ENCODE data around the gene MS4A5.

Gene MS4A5, protein sequence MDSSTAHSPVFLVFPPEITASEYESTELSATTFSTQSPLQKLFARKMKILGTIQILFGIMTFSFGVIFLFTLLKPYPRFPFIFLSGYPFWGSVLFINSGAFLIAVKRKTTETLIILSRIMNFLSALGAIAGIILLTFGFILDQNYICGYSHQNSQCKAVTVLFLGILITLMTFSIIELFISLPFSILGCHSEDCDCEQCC

DNA sequence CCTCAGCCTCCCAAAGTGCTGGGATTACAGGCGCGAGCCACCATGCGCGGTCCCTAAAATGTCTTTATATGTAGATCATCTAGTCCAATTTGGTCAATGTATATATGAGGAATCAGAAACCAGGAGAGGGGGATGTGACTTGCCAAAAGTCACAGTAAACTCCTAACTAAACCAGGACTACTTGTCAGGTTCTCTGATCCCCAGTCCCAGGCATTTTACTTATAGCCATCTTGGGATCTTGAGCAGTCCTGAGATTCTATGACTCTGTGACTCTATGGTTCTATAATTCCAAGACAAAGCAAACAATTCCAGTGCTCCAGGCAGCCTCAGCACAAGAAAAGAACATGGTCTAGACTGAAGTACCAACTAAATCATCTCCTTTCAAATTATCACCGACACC, at the start of gene MS4A5:
TSS of gene MS4A5 (plus strand) at position 301 of the 400 bp plus-strand sequence. CDS start 103 bp downstream, outside the sequence.
- no peak within 1 kb of the TSS for H3K27ac ChIP-seq (ENCODE audit: low read depth, low read length)
- no peak within 1 kb of the TSS for H3K4me3 ChIP-seq (ENCODE audit: low read depth, low read length)
- H3K36me3 ChIP-seq (ENCODE audit: control insufficient read depth, insufficient read depth, low read length) = no peaks in the 10 kb centered on the region
- H3K27me3 ChIP-seq (ENCODE audit: control insufficient read depth, insufficient read depth, low read length) = no peaks in the 10 kb centered on the region
- no peaks in the 10 kb centered on the region for H3K4me1 ChIP-seq (ENCODE audit: control insufficient read depth, insufficient read depth, low read length)
- peaks cover 6% of the 10 kb centered on the region; the same call in 1 of the 2 replicates for H3K9me3 ChIP-seq (ENCODE audit: control insufficient read depth, insufficient read depth, low read length)
- no peak within 1 kb of the TSS for H3K9ac ChIP-seq (ENCODE audit: low read depth, low read length)

DNA sequence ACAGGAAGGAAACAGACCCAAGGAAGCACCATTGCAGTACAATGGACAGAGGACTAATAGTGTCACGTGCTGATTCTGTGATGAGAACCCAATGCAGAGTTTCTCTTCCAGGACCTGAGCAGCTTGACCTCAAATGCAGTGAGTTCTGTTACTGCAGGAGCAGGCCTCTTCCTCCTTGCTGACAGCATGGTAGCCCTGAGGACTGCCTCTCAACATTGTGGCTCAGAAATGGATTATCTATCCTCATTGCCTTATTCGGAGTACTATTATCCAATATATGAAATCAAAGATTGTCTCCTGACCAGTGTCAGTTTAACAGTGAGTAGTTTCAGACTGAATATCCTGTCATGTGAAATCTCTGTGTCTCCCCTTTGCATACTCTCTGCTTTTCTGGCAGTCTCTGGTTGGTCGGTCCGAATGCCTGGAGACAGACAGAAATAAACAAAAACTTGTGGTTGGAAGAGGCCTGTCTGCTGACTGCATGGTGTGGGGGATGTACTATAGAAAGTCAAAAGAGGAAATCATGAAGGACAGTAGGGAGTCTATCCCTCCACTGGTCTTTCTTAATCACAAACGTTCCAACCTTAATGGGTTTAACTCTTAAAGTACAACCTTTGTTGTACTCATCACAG, 40.0 kb upstream of the MS4A5 start:
- no peaks in the 10 kb centered on the region for H3K36me3 ChIP-seq (ENCODE audit: control insufficient read depth, insufficient read depth, low read length)
- H3K27me3 ChIP-seq (ENCODE audit: control insufficient read depth, insufficient read depth, low read length) = no peaks in the 10 kb centered on the region
- no peak overlapping the region for H3K4me3 ChIP-seq (ENCODE audit: low read depth, low read length)
- peaks cover 4% of the 10 kb centered on the region; the same call in 1 of the 2 replicates for H3K9me3 ChIP-seq (ENCODE audit: control insufficient read depth, insufficient read depth, low read length)
- H3K4me1 ChIP-seq (ENCODE audit: control insufficient read depth, insufficient read depth, low read length) = no peaks in the 10 kb centered on the region
- no peak overlapping the region for H3K9ac ChIP-seq (ENCODE audit: low read depth, low read length)
- no peak overlapping the region for H3K27ac ChIP-seq (ENCODE audit: low read depth, low read length)

DNA sequence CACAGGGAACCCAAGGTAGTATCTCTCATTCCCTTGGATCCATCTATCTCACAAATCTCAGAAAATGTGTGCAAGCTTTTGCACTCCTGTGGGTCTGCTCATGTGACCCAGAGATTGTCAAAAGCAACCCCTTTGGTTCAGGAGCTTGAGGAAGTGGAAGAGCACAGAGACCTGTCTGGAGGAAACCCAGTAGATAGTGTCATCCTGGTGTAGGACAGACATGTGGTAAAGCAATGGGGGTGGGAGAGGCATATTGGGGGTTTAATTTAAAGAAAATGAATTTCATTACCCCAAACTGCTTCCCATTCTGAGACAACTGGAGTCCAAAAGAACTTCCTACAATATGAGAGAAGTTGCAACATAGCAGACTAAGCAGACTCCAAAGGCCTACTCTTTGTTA, 39.0 kb upstream of the MS4A5 start:
- H3K27ac ChIP-seq (ENCODE audit: low read depth, low read length) = no peak overlapping the region
- no peak overlapping the region for H3K9ac ChIP-seq (ENCODE audit: low read depth, low read length)
- no peak overlapping the region for H3K4me3 ChIP-seq (ENCODE audit: low read depth, low read length)
- H3K4me1 ChIP-seq (ENCODE audit: control insufficient read depth, insufficient read depth, low read length) = no peaks in the 10 kb centered on the region
- no peaks in the 10 kb centered on the region for H3K36me3 ChIP-seq (ENCODE audit: control insufficient read depth, insufficient read depth, low read length)
- H3K9me3 ChIP-seq (ENCODE audit: control insufficient read depth, insufficient read depth, low read length) = peaks cover 4% of the 10 kb centered on the region; the same call in 1 of the 2 replicates
- no peaks in the 10 kb centered on the region for H3K27me3 ChIP-seq (ENCODE audit: control insufficient read depth, insufficient read depth, low read length)

DNA sequence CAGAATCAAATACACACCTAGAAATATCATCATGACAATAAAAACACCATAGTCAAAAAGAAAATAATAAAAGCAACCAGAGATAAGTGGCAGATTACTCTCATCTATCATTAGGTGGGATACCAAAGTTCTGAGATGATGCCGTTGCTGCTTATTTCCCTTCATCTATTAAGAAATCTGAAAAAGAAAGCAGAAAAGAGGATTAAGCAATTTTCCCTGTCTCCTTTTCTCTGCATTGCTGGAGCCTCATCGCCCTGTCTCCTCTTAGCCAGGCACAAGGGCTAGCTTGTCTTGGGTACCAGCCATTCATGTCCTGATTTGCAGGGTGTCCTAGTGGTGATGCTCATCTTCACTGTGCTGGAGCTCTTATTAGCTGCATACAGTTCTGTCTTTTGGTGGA, 37.0 kb upstream of the MS4A5 start:
- Histone ChIP-seq H3K9me3 (ENCODE audit: control insufficient read depth, insufficient read depth, low read length) (peaks cover 4% of the 10 kb centered on the region; the same call in 1 of the 2 replicates), H3K9ac (ENCODE audit: low read depth, low read length) (no peak overlapping the region), H3K27ac (ENCODE audit: low read depth, low read length) (no peak overlapping the region), H3K4me1 (ENCODE audit: control insufficient read depth, insufficient read depth, low read length) (no peaks in the 10 kb centered on the region), H3K27me3 (ENCODE audit: control insufficient read depth, insufficient read depth, low read length) (no peaks in the 10 kb centered on the region), H3K4me3 (ENCODE audit: low read depth, low read length) (no peak overlapping the region), H3K36me3 (ENCODE audit: control insufficient read depth, insufficient read depth, low read length) (no peaks in the 10 kb centered on the region)

DNA sequence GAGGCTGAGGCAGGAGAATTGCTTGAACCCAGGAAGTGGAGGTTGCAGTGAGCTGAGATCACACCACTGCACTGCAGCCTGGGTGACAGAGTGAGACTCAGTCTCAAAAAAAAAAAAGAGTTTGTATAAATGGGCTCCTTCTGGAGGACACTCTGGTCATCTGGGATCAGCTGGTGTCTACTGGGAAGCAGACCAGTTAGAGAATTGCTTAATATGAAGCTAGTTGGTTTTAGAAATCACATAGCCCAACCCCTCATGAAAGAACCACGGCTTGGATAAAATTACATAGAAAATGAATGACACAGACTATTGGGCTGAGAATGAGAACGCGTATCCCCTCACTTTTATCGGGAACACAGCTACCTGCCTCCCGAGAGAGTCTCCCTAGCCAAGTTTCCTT, 36.4 kb upstream of the MS4A5 start:
- Histone ChIP-seq H3K27ac (ENCODE audit: low read depth, low read length) (no peak overlapping the region), H3K4me1 (ENCODE audit: control insufficient read depth, insufficient read depth, low read length) (no peaks in the 10 kb centered on the region), H3K9ac (ENCODE audit: low read depth, low read length) (no peak overlapping the region), H3K4me3 (ENCODE audit: low read depth, low read length) (no peak overlapping the region), H3K36me3 (ENCODE audit: control insufficient read depth, insufficient read depth, low read length) (no peaks in the 10 kb centered on the region), H3K27me3 (ENCODE audit: control insufficient read depth, insufficient read depth, low read length) (no peaks in the 10 kb centered on the region), H3K9me3 (ENCODE audit: control insufficient read depth, insufficient read depth, low read length) (peaks cover 4% of the 10 kb centered on the region; the same call in 1 of the 2 replicates)

DNA sequence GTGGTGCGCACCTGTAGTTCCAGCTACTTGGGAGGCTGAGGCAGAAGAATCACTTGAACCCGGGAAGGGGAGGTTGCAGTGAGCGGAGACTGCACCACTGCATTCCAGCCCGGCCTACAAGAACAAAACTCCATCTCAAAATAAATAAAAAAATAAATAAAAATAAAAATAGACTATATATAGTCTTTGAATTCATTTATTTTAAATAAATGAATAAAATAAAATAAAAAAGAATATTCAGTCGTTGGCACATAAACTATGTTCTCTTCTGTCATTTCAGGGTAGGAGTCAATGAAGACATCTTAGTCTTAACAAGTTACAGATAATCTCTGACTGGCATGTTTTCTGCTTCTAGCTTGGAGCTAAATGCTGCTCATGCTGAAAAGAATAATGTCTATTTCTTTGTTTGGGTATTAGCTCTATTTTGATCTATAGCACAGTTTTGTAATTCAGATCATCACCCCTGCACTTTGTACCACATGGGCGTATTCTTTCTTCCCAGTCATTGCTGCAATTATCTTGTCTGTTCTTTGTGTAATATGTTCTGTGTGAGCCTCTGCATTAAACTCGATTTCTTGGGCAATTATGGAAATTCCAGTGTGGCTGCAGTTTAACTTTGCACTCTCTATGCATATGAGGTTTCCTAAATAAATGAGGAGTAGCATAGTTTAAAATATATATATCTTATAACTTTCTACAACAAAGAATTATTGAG, 34.5 kb upstream of the MS4A5 start:
- H3K27me3 ChIP-seq (ENCODE audit: control insufficient read depth, insufficient read depth, low read length) = no peaks in the 10 kb centered on the region
- no peaks in the 10 kb centered on the region for H3K36me3 ChIP-seq (ENCODE audit: control insufficient read depth, insufficient read depth, low read length)
- no peak overlapping the region for H3K4me3 ChIP-seq (ENCODE audit: low read depth, low read length)
- H3K27ac ChIP-seq (ENCODE audit: low read depth, low read length) = no peak overlapping the region
- H3K9me3 ChIP-seq (ENCODE audit: control insufficient read depth, insufficient read depth, low read length) = no peaks in the 10 kb centered on the region; the same call in 1 of the 2 replicates
- no peak overlapping the region for H3K9ac ChIP-seq (ENCODE audit: low read depth, low read length)
- H3K4me1 ChIP-seq (ENCODE audit: control insufficient read depth, insufficient read depth, low read length) = no peaks in the 10 kb centered on the region

DNA sequence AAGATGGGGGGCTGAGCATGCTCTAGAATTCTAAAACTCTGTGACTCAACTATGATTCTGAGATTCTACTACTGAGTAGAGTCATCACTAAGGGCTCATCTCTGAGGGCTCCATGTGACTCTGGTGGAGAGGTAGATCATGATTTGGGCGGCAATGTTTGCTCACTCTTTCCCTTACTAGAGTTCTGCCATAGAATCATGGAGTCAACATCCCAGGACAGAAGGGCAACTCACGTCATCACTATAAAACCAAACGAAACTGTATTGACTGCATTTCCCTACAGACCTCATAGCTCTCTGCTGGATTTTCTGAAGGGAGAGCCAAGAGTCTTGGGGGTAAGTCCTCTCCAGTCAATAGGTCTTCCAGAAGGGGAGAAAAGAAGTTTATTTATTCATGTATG, 33.0 kb upstream of the MS4A5 start, which contains the start of gene MS4A14:
TSS of gene MS4A14 (plus strand) at position 78 of the 400 bp plus-strand sequence. CDS start at position 198, 120 bp downstream.
- Histone ChIP-seq H3K36me3 (ENCODE audit: control insufficient read depth, insufficient read depth, low read length) (no peaks in the 10 kb centered on the region), H3K4me3 (ENCODE audit: low read depth, low read length) (no peak within 1 kb of the TSS), H3K9me3 (ENCODE audit: control insufficient read depth, insufficient read depth, low read length) (peaks cover 1% of the 10 kb centered on the region), H3K4me1 (ENCODE audit: control insufficient read depth, insufficient read depth, low read length) (no peaks in the 10 kb centered on the region), H3K9ac (ENCODE audit: low read depth, low read length) (no peak within 1 kb of the TSS), H3K27ac (ENCODE audit: low read depth, low read length) (no peak within 1 kb of the TSS), H3K27me3 (ENCODE audit: control insufficient read depth, insufficient read depth, low read length) (no peaks in the 10 kb centered on the region)

DNA sequence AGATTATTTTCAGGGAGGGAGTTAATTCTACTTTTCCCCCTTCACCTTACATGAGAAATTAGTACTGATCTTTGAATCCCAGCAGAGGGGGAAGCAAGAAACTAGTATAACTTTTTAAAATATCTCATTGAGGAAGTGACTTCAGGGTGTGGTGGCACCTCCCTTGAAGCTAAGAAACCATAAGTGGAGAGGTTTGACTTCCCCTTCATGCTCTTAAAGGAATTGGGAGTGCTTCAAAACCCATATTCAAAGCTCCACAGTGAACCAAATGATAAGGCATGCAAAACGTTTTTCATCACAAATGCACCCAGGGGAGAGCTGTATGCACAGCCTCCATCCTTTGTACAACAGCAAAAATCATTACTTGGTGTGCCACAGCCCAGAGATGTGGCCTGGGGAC, 32.6 kb upstream of the MS4A5 start:
- Histone ChIP-seq H3K4me1 (ENCODE audit: control insufficient read depth, insufficient read depth, low read length) (no peaks in the 10 kb centered on the region), H3K4me3 (ENCODE audit: low read depth, low read length) (no peak overlapping the region), H3K36me3 (ENCODE audit: control insufficient read depth, insufficient read depth, low read length) (no peaks in the 10 kb centered on the region), H3K27me3 (ENCODE audit: control insufficient read depth, insufficient read depth, low read length) (no peaks in the 10 kb centered on the region), H3K9me3 (ENCODE audit: control insufficient read depth, insufficient read depth, low read length) (peaks cover 6% of the 10 kb centered on the region), H3K9ac (ENCODE audit: low read depth, low read length) (no peak overlapping the region), H3K27ac (ENCODE audit: low read depth, low read length) (no peak overlapping the region)

DNA sequence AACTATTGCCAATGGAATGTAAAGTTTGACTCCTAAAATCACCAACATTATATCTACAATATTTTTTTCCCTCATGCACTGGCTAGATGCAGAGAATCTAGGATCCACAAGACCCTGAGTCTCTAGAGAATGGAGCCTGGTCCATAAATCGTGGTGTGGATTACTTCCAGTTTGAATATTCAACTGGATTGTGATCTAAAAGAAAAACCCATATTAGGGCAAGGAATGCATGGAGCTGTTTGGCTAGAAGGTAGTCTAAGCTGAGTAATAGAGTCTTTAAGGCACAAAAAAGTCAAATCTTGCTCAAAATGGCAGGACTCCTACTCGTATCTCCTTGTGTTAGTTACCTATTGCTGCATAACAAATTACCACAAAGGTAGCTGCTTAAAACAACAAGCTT, 9.4 kb upstream of the MS4A5 start:
- Histone ChIP-seq H3K27me3 (ENCODE audit: control insufficient read depth, insufficient read depth, low read length) (no peaks in the 10 kb centered on the region), H3K4me3 (ENCODE audit: low read depth, low read length) (no peak overlapping the region), H3K4me1 (ENCODE audit: control insufficient read depth, insufficient read depth, low read length) (no peaks in the 10 kb centered on the region), H3K9ac (ENCODE audit: low read depth, low read length) (no peak overlapping the region), H3K36me3 (ENCODE audit: control insufficient read depth, insufficient read depth, low read length) (no peaks in the 10 kb centered on the region), H3K27ac (ENCODE audit: low read depth, low read length) (no peak overlapping the region), H3K9me3 (ENCODE audit: control insufficient read depth, insufficient read depth, low read length) (peaks cover 4% of the 10 kb centered on the region)

DNA sequence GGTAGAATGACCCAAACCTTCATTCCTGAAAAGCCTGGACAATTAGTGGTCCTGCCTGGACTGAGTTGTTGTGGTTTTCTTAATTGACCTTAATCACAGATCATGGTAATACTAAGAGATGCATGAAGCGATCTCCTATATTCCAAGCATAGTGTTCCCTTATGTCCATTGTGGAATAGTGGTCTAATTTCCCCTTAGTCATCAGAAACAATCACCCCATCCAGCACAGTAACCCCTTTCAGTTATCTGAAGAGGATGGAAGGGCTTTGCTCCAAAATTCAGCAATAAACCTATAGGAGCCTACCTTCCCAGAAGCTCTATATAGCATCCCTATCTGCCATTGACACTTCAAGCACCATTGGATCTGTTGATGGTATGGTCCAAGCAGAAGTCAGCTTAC, 6.8 kb upstream of the MS4A5 start:
- Histone ChIP-seq H3K9me3 (ENCODE audit: control insufficient read depth, insufficient read depth, low read length) (no peaks in the 10 kb centered on the region; the same call in none of the 2 replicates), H3K27ac (ENCODE audit: low read depth, low read length) (no peak overlapping the region), H3K36me3 (ENCODE audit: control insufficient read depth, insufficient read depth, low read length) (no peaks in the 10 kb centered on the region), H3K4me1 (ENCODE audit: control insufficient read depth, insufficient read depth, low read length) (no peaks in the 10 kb centered on the region), H3K4me3 (ENCODE audit: low read depth, low read length) (no peak overlapping the region), H3K9ac (ENCODE audit: low read depth, low read length) (no peak overlapping the region), H3K27me3 (ENCODE audit: control insufficient read depth, insufficient read depth, low read length) (no peaks in the 10 kb centered on the region)

DNA sequence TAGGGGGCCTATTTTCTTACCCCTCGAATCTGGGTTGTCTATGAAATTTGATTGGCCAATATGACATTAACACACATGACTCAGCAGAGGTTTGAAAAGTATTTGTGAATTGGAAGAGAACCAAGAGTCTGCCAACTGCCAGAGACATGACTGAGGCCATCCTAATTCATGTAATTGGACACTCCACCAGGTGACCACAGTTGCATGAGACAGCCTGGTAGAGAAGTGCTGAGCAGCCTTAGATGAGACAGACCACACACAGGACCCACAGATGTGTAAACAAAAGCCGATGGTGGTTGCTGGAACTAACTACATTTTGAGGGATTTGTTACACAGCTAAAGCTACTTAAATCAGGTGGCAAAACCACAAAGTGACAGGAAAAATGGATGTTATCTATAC, 855 bp upstream of the MS4A5 start:
- no peaks in the 10 kb centered on the region for H3K27me3 ChIP-seq (ENCODE audit: control insufficient read depth, insufficient read depth, low read length)
- no peak overlapping the region for H3K27ac ChIP-seq (ENCODE audit: low read depth, low read length)
- H3K36me3 ChIP-seq (ENCODE audit: control insufficient read depth, insufficient read depth, low read length) = no peaks in the 10 kb centered on the region
- no peaks in the 10 kb centered on the region for H3K4me1 ChIP-seq (ENCODE audit: control insufficient read depth, insufficient read depth, low read length)
- no peak overlapping the region for H3K4me3 ChIP-seq (ENCODE audit: low read depth, low read length)
- peaks cover 6% of the 10 kb centered on the region; the same call in 1 of the 2 replicates for H3K9me3 ChIP-seq (ENCODE audit: control insufficient read depth, insufficient read depth, low read length)
- no peak overlapping the region for H3K9ac ChIP-seq (ENCODE audit: low read depth, low read length)

Measured in HUES48 (cell line).